Neural cell (in vitro differentiated cells): ENCODE measurements around the gene NREP. TPM values are rescaled to one million over a fixed set of nuclear protein-coding genes. Genes with fewer than 3 reads are reported as not detected.

Source experiments
- H2AFZ ChIP-seq: fragments of 200-600, 300-800 bp; sonication (generic), shearing (Covaris generic); 2 replicates; pipeline ENCODE4 v1.6.0; 2014; ENCODE audit warnings: low read depth, mild to moderate bottlenecking, antibody characterized with exemption, low read length, moderate library complexity
- H3F3A ChIP-seq: fragments of 200-600 bp; shearing (Covaris generic); 2 replicates; pipeline ENCODE4 v1.6.1; 2016; ENCODE audit warnings: mild to moderate bottlenecking, moderate library complexity, mixed read lengths, antibody characterized with exemption, low read length; ENCODE audit not compliant: insufficient read depth, poor library complexity, severe bottlenecking
- H3K27ac ChIP-seq: fragments of 200-600, 300-800 bp; sonication (generic), shearing (Covaris generic); 2 replicates; pipeline ENCODE4 v1.5.1; 2014; ENCODE audit warnings: mild to moderate bottlenecking, low read length, moderate library complexity
- H3K27me3 ChIP-seq: fragments of 300-800, 200-600 bp; sonication (generic), shearing (Covaris generic); 2 replicates; pipeline ENCODE4 v1.6.0; 2014; ENCODE audit warnings: mild to moderate bottlenecking, low read depth, low read length, moderate library complexity; ENCODE audit not compliant: insufficient read depth
- H3K36me3 ChIP-seq: fragments of 300-800, 200-600 bp; sonication (generic), shearing (Covaris generic); 2 replicates; pipeline ENCODE4 v1.5.1; 2014; ENCODE audit warnings: mild to moderate bottlenecking, antibody characterized with exemption, low read length, moderate library complexity; ENCODE audit not compliant: insufficient read depth
- H3K4me2 ChIP-seq: fragments of 300-800, 200-600 bp; sonication (generic), shearing (Covaris generic); 2 replicates; pipeline ENCODE4 v1.6.0; 2014; ENCODE audit warnings: mild to moderate bottlenecking, low read length
- H3K4me3 ChIP-seq: fragments of 300-800, 200-600 bp; sonication (generic), shearing (Covaris generic); 2 replicates; pipeline ENCODE4 v1.5.1; 2014; ENCODE audit warnings: mild to moderate bottlenecking, low read length, moderate library complexity
- H3K79me2 ChIP-seq: fragments of 200-600 bp; shearing (Covaris generic); replicated peaks from 2 replicates; pipeline ENCODE4 v1.6.0; 2014; ENCODE audit warnings: mild to moderate bottlenecking, low read length, moderate library complexity; ENCODE audit not compliant: insufficient read depth
- H3K9ac ChIP-seq: fragments of 300-800, 200-600 bp; sonication (generic), shearing (Covaris generic); 2 replicates; pipeline ENCODE4 v1.6.1; 2016; ENCODE audit warnings: mild to moderate bottlenecking, low read length, mixed read lengths
- H3K9me2 ChIP-seq: fragments of 200-600 bp; shearing (Covaris generic); 2 replicates; pipeline ENCODE4 v1.6.1; 2016; ENCODE audit warnings: mild to moderate bottlenecking, low read length, mixed read lengths; ENCODE audit not compliant: insufficient read depth
- H3K9me3 ChIP-seq: fragments of 200-600, 300-800 bp; sonication (generic), shearing (Covaris generic); 2 replicates; pipeline ENCODE4 v1.6.1; 2016; ENCODE audit warnings: mild to moderate bottlenecking, mixed run types, low read length, moderate library complexity, mixed read lengths
- H4K20me1 ChIP-seq: fragments of 200-600 bp; shearing (Covaris generic); 2 replicates; pipeline ENCODE4 v1.6.1; 2016; ENCODE audit warnings: mild to moderate bottlenecking, mixed run types; ENCODE audit not compliant: insufficient read depth
- CTCF ChIP-seq: fragments of 450-650 bp; IDR thresholded peaks from 2 replicates; pipeline ENCODE4 v1.5.1; 2014; ENCODE audit warnings: antibody characterized with exemption, mild to moderate bottlenecking, moderate library complexity; ENCODE audit not compliant: poor library complexity, severe bottlenecking
- EP300 ChIP-seq: fragments of 450-650 bp; conservative IDR thresholded peaks from 2 replicates; pipeline ENCODE4 v1.6.1; 2014; ENCODE audit warnings: antibody characterized with exemption, mild to moderate bottlenecking, moderate library complexity; ENCODE audit not compliant: poor library complexity, severe bottlenecking
- EZH2 ChIP-seq: fragments of 200-600, 300-800 bp; shearing (Covaris generic), sonication (generic); IDR thresholded peaks from 2 replicates; pipeline ENCODE4 v1.6.1; 2014; ENCODE audit warnings: antibody characterized with exemption, low read length, borderline replicate concordance, mild to moderate bottlenecking; ENCODE audit not compliant: insufficient read depth, poor library complexity, severe bottlenecking
- MXI1 ChIP-seq: fragments of 450-650 bp; conservative IDR thresholded peaks from 2 replicates; pipeline ENCODE4 v1.6.1; 2014; ENCODE audit warnings: antibody characterized with exemption, mild to moderate bottlenecking; ENCODE audit not compliant: poor library complexity, severe bottlenecking
- POLR2AphosphoS5 ChIP-seq: IDR thresholded peaks from 2 replicates; pipeline ENCODE4 v1.6.1; 2012
- RAD21 ChIP-seq: fragments of 450-650 bp; conservative IDR thresholded peaks from 2 replicates; pipeline ENCODE4 v1.6.1; 2014; ENCODE audit warnings: antibody characterized with exemption, mild to moderate bottlenecking, moderate library complexity
- REST ChIP-seq: IDR thresholded peaks from 2 replicates; pipeline ENCODE4 v1.6.1; 2012; ENCODE audit warnings: borderline replicate concordance
- SMC3 ChIP-seq: fragments of 450-650 bp; conservative IDR thresholded peaks from 2 replicates; pipeline ENCODE4 v1.6.1; 2014; ENCODE audit warnings: antibody characterized with exemption, mild to moderate bottlenecking, moderate library complexity; ENCODE audit not compliant: poor library complexity
- TAF1 ChIP-seq: IDR thresholded peaks from 2 replicates; pipeline ENCODE4 v1.6.1; 2012; ENCODE audit warnings: low read depth
- polyA plus RNA-seq: library from polyadenylated mRNA; depleted of rRNA; stranded (reverse); fragments of >200 nt; gene quantifications from 2 replicates; pipeline ENCODE4 v1.2.3, GENCODE V29; 2014

Gene NREP
- polyA plus RNA-seq, 1 donor from 2014 or later: 3,807 TPM

- peaks cover 22% of the 10 kb centered on the region for H3K36me3 ChIP-seq
- no peak overlapping the region for H3K4me2 ChIP-seq
- H2AFZ ChIP-seq: no peak overlapping the region
- H3F3A ChIP-seq: no peaks in the 10 kb centered on the region
- no peaks in the 10 kb centered on the region for H3K9me3 ChIP-seq
- no peak overlapping the region for H3K9ac ChIP-seq
- no peak overlapping the region for H3K27ac ChIP-seq
- peaks cover 15% of the 10 kb centered on the region for H4K20me1 ChIP-seq
- no peak for TF ChIP-seq REST
- TF ChIP-seq SMC3: no peak
- TF ChIP-seq CTCF: no peak
- no peak for TF ChIP-seq MXI1
- TF ChIP-seq POLR2AphosphoS5: no peak
- TF ChIP-seq EP300: no peak
- TF ChIP-seq TAF1: no peak
- no peak for TF ChIP-seq EZH2
- no peak for TF ChIP-seq RAD21
- no peak overlapping the region for H3K4me3 ChIP-seq
- peaks cover 97% of the 10 kb centered on the region for H3K79me2 ChIP-seq
- no peaks in the 10 kb centered on the region for H3K9me2 ChIP-seq
- no peaks in the 10 kb centered on the region for H3K27me3 ChIP-seq
These were observed 18.9 kb downstream of the NREP start for GRCh38 chr5:111738118-111738517.

- Histone ChIP-seq H3K79me2 (peaks cover 97% of the 10 kb centered on the region), H3K9me2 (no peaks in the 10 kb centered on the region), H3K27me3 (no peaks in the 10 kb centered on the region), H3K4me2 (no peak overlapping the region), H2AFZ (no peak overlapping the region), H3K4me3 (no peak overlapping the region), H3K27ac (no peak overlapping the region), H3K36me3 (peaks cover 26% of the 10 kb centered on the region), H3F3A (no peaks in the 10 kb centered on the region), H4K20me1 (peaks cover 15% of the 10 kb centered on the region), H3K9me3 (no peaks in the 10 kb centered on the region), H3K9ac (no peak overlapping the region)
- no peak for TF ChIP-seq CTCF
- TF ChIP-seq MXI1: no peak
- TF ChIP-seq POLR2AphosphoS5: no peak
- no peak for TF ChIP-seq TAF1
- no peak for TF ChIP-seq RAD21
- TF ChIP-seq REST: no peak
- no peak for TF ChIP-seq SMC3
- TF ChIP-seq EP300: no peak
- TF ChIP-seq EZH2: no peak
These were observed 19.3 kb downstream of the NREP start for GRCh38 chr5:111737716-111738115.
